Measurements from ENCODE around the gene SLC27A5. TPM values are rescaled to one million over a fixed set of nuclear protein-coding genes. Genes with fewer than 3 reads are reported as not detected.
"Not testable (repeated sequence)": the region's sequence is repeated elsewhere in the genome, so short reads cannot be mapped to it uniquely, and the experiment has no call there.

SLC27A5 gene
- total and polyA plus RNA-seq, 7 donors = 2.3 to 22.9 (median 7.8) TPM

DNA sequence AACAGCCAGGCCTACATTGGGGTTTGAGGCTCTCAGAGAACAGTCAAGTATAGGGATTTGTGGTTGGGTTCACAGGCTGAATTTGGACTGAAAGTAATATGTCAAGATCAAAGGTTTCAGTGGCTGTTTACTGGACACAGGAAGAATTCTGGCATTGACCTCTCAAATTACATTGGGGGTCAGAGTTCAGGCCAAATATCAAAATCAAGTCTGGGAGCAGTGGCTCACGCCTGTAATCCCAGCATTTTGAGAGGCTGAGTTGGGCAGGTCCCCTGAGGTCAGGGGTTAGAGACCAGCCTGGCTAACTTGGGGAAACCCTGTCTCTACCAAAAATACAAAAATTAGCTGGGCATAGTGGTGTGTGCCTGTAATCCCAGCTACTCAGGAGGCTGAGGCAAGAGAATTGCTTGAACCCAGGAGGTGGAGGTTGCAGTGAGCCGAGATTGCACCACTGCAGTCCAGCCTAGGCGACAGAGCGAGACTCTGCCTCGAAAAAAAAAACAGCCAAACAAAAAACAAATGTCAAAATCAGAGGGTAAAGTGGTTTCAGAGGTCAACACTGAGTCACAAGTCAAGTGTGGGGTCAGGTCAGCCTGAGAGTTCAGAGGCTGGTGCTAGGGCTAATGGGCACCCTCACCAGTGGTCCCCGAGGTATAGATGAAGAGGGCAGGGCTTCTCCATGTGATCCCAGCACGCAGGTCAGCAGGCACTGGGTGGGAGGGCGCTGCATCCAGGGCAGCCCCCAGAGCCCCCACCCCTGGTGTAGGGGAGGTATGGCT lies 1.5 kb downstream of the SLC27A5 start:
- WGBS, 2 donors = 89 to 90% methylated on average over 8 of the region's 8 CpGs
- Histone ChIP-seq H3K27ac (no peak overlapping the region), H3K4me3 (no peak overlapping the region), H3K9me3 (no peaks in the 10 kb centered on the region), H3K4me1 (peaks cover 0 to 19% (median 17%) of the 10 kb centered on the region in 4 donors), H3K36me3 (no peaks in the 10 kb centered on the region), H3K27me3 (no peaks in the 10 kb centered on the region)
- intact Hi-C loops (cut with DNase I) = no loop called here
- TF ChIP-seq, protein P1, sequence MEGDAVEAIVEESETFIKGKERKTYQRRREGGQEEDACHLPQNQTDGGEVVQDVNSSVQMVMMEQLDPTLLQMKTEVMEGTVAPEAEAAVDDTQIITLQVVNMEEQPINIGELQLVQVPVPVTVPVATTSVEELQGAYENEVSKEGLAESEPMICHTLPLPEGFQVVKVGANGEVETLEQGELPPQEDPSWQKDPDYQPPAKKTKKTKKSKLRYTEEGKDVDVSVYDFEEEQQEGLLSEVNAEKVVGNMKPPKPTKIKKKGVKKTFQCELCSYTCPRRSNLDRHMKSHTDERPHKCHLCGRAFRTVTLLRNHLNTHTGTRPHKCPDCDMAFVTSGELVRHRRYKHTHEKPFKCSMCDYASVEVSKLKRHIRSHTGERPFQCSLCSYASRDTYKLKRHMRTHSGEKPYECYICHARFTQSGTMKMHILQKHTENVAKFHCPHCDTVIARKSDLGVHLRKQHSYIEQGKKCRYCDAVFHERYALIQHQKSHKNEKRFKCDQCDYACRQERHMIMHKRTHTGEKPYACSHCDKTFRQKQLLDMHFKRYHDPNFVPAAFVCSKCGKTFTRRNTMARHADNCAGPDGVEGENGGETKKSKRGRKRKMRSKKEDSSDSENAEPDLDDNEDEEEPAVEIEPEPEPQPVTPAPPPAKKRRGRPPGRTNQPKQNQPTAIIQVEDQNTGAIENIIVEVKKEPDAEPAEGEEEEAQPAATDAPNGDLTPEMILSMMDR (IDR thresholded peaks at IDR 0.05) = no peak
- TF ChIP-seq POLR2A (IDR thresholded peaks at IDR 0.05) (no peak), POLR2AphosphoS5 (IDR thresholded peaks at IDR 0.05) (no peak), EP300 (IDR thresholded peaks at IDR 0.05) (no peak)
- no peak for DNase-seq

DNA sequence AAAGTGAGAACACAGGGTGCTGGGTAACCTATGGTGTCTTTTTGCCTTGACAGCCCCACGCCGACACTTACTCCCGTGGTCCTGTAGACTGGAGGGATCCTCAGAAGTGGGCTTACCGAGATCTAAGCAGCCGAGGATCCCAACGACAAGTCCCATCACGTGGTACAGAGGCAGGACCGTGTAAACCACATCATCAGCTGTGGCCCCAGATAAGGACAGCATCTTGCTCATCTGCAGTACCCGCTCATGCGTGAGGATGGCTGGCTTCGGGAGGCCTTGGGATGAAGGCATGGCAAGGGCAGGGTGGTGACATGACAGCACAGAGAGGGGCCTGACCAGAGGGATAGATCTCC lies 2.1 kb downstream of the SLC27A5 start:
- Histone ChIP-seq H3K4me1 (peaks cover 0 to 16% (median 14%) of the 10 kb centered on the region in 4 donors), H3K27ac (no peak overlapping the region), H3K36me3 (no peaks in the 10 kb centered on the region), H3K4me3 (no peak overlapping the region), H3K9me3 (no peaks in the 10 kb centered on the region), H3K27me3 (no peaks in the 10 kb centered on the region)
- intact Hi-C loops (cut with DNase I) = no loop called here
- no peak for DNase-seq
- TF ChIP-seq EP300 (IDR thresholded peaks at IDR 0.05) = no peak
- TF ChIP-seq POLR2A (IDR thresholded peaks at IDR 0.05) = no peak
- TF ChIP-seq, protein P1 (IDR thresholded peaks at IDR 0.05) = no peak
- TF ChIP-seq POLR2AphosphoS5 (IDR thresholded peaks at IDR 0.05) = no peak
- whole genome bisulfite sequencing, 2 donors = 90 to 92% methylated on average over 11 of the region's 11 CpGs

GRCh38 chr19:58507602-58508223 lies 4.1 kb downstream of the SLC27A5 start:
- H3K36me3 ChIP-seq; intact Hi-C loops (cut with DNase I); H3K27ac ChIP-seq; H3K27me3 ChIP-seq; DNase-seq; H3K4me3 ChIP-seq; H3K4me1 ChIP-seq; H3K9me3 ChIP-seq: not testable (repeated sequence)
- 65 to 86% methylated on average over 7 to 8 of the region's 8 CpGs for WGBS, 2 donors

DNA sequence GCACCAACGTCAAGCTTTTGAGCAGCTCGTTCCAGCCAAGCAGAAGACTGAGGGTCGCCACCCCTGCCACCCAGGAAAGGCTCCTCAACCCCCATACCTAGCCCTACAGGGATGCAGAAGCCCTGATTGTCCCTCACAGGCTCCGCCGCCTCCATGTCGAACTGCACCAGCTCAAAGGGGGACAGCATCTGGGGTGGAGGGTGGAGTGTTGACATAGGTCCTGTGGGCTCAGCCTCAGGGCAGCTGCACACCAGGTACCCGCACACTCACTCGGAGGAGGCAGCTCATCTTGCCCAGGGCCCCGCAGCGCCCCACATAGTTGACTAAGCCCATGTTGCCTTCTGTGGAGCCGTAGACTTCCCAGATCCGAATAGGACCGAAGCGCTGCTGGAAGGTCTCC lies 11.6 kb downstream of the SLC27A5 start:
- DNase-seq = no peak
- H3K4me3 ChIP-seq = peak overlapping the region in 2 of 4 donors; percentile 55 to 60

More for the DNA sequence above, 11.6 kb downstream of the SLC27A5 start:
- Histone ChIP-seq H3K4me1 (peaks cover 0 to 23% (median 20%) of the 10 kb centered on the region in 4 donors), H3K9me3 (no peaks in the 10 kb centered on the region), H3K27ac (peak overlapping the region in 1 of 4 donors; percentile 81), H3K27me3 (no peaks in the 10 kb centered on the region), H3K36me3 (no peaks in the 10 kb centered on the region)
- intact Hi-C loops (cut with DNase I) = no loop called here
- no peak for TF ChIP-seq EP300 (IDR thresholded peaks at IDR 0.05)
- TF ChIP-seq, protein P1 (IDR thresholded peaks at IDR 0.05) = no peak
- TF ChIP-seq POLR2AphosphoS5 (IDR thresholded peaks at IDR 0.05) = no peak
- no peak for TF ChIP-seq POLR2A (IDR thresholded peaks at IDR 0.05)
- 95 to 98% methylated on average over 14 of the region's 14 CpGs for WGBS, 2 donors

All from sigmoid colon (tissue), 7 donors.